GM21786 (cell line): ENCODE data around the gene GAGE10.

Source experiments
- ATAC-seq: cut with Tn5 transposase; IDR thresholded peaks from one replicate; pipeline ENCODE4 v1.9.1; 2021; ENCODE audit not compliant: unreplicated experiment

Gene GAGE10, protein sequence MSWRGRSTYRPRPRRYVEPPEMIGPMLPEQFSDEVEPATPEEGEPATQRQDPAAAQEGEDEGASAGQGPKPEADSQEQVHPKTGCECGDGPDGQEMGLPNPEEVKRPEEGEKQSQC

DNA sequence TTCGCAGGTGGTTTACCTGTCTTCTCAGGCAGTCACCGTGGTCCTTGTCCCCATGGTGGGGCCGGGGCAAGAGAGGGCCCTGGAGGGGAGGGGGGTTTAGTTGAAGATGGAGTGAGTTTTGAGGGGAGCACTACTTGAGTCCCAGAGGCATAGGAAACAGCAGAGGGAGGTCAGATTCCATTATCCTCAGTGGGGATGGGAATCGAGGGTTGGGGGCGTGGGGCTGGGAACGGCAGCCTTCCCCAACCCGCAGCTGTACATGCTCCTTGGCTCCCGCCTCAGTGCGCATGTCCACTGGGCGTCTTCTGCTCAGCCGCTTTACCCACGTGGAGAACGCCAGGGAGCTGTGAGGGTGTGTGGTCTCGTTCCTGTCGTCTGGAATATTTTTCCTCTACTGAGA lies at the start of gene GAGE10:
Gene GAGE10 (plus strand): TSS at position 301 of the 400 bp plus-strand sequence. CDS start 1,214 bp downstream, outside the sequence.
- no peak for ATAC-seq

DNA sequence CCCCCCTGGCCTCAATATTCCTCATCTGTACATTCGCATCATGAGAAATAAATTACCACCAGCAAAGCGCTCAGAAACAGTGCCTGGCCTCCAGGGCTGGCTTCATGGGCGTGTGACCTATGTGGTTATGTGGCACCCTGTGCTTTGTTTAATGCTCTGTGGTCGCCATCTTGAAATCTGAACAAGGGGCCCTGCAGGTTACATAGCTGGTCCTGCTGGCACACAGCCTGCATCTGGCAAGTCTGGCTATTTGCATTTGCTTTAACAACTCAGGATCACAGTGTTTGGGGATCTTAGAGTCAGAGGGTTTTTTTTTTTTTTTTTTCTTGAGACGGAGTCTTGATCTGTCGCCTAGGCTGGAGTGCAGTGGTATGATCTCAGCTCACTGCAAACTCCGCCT lies 48.8 kb upstream of the GAGE10 start:
- ATAC-seq = no peak

DNA sequence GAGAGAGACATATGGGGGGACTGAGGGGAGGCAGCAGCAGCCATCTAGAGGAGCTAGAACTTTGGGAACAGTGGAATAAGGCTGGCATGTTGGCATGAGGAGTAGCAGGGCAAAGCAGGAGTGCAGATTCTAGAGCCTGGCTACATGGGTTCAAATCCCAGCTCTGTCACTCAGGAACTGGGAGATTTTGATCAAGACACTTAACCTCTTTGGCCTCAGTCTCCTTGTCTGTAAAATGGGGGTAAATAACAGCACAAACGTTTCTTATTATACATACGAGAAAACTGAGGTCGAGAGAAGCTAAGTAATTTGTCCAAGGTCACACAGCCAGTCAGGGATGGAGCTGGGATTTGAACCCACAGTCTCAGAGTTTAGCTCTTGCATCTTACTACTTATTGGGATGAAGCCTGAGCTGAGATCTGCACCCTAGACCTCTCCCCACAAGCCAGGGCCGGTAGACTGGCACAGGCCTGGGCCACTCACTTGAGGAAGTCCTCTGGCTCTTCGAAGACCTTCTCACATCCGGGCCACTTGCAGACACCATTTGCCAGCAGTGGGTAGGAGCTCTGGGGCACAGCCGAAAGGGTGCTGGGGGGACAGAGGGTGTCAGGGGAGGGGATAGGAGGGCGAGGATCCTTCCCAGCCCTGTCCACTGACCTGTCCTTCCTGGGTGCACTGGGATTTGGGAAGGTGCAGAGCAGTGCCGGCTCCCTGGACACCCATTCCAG lies 47.0 kb upstream of the GAGE10 start:
- ATAC-seq = no peak

DNA sequence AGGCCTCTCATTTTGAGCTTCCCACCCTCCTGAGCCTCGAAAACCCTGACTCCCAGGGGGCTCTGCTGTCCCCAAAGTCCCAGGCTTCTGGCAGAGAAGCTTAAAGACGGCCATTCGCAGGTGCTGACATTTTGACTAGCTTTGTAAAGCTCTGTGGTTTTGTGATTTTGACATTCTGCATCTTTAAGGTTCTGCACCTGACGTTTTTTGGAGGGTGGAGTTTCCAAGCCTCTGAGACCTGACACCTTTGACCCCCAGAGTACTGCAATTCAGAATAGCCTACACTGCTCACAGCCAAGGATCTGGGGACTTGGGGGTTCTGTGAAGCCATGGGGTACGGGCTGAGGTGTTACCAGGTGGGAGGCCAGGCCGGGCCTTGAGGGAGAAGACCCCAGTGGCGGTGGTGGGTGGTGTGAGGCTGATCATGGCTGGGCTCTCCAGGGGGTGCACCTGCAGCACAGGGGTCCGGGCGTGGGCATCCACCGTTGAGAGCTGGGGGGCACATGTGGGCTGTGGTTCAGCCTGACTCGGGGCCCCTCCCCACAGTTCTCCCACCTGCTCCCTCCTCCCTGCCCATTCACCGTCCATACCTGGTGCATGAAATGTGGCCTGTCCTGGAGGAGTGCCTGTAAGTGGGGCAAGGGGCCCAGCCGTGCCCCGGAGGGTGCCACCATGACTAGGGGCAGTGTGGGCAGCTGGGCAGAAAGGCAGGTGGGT lies 46.2 kb upstream of the GAGE10 start:
- ATAC-seq = no peak

DNA sequence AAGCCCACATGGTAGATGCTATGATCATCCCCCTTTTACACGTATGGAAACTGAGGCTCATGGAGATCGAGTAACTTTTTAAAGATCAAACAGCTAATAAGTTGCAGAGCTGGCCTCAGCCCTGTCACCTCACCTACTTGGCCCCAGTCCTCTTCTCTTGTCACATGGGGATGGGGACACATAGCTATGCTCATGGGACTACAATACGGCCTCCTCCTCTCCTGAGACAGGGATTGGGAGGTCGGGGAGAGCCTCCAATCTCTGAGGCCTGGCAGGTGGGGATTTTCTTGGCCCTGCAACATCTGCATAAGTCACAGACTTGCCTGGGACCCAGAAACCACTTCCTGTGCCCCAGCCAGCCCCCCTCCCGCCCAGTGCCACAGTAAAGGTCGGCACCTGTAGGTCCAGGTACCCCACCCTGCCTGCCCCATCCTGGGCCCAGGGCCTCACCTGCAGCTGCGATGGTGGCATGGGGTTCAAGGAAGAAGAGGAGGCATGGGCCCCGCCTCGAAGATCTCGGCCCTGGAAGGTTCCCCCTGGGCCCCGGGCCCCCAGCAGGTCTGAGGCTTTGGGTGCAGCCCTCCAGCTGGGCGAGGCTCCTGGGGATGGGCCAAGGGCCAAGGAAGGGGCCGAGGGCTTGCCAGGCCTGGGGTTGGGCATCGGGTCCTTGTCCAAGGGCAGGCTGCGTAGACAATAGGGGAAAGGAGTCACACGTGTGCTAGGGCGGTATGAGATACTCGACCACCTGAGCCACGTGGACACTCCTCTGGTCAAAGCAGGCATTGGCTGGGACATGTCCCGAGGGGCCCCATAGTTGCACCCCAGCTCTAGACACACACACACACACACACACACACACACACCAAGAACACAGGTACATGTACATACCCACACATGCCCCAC lies 45.3 kb upstream of the GAGE10 start:
- no peak for ATAC-seq

DNA sequence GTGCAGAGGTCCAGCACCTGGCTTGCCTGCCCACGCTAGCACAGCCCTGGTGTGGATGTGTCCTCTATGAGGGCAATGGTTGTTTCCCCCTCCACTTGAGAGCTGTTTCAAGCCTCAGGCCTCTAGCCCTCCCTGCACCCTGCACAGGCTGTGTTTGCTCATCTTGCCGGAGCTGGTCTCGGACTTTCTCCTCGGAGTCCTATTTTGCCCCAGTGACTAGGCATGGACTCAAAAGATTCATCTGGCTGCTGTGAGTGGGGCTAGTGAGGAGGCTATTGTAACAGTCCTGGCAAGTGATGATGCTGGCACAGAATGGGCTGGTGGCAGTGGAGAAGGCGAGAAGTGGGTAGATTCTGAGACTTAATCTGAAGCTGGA lies 44.7 kb upstream of the GAGE10 start:
- no peak for ATAC-seq

DNA sequence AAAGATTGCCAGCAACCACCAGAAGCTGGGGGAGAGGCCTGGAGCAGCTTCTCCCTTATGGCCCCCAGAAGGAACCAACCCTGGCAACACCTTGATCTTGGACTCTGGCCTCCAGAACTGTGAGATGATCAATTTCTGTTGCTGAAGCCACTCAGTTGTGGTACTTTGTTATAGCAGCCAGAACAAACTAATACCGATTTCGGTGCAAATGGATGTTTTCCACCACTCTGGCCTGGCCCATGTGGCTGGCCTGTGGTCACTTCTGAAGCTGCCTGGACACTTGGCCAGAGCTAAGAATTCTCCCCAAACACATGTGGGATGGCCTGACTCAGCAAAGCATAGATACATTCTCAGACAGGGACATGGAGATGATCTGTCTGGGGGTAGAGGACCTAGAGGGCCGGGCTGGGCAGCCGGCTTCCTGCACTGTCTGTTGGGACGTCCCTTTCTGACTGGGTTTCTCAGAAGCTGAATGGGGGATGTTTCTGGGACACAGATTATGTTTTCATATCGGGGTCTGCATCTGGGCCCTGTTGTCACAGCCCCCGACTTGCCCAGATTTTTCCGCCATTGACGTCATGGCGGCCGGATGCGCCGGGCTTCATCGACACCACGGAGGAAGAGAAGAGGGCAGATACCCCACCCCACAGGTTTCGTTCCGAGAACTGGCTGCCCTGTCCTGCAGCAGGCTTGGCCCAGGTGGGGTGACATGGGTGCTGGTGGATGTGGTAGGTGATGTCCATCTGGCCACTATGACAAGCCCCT lies 43.0 kb upstream of the GAGE10 start:
- no peak for ATAC-seq

DNA sequence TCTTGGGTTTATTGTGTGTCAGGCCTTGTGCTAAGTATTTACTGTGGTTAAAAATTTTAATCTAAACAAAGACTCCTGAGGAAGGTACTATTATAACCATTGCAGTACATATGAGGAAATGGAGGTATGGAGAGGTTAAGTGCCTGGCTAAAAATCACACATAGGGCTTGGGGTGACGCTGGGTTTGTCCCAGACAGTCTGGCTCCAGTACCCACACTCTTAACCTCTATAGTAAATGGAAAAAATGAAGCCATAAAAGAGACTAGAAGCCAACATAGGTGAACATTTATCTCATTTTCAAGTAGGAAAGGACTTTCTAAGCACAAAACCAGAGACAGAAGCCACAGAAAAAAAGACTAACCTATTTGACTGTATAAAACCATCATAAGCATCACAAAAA lies 40.8 kb upstream of the GAGE10 start:
- no peak for ATAC-seq

DNA sequence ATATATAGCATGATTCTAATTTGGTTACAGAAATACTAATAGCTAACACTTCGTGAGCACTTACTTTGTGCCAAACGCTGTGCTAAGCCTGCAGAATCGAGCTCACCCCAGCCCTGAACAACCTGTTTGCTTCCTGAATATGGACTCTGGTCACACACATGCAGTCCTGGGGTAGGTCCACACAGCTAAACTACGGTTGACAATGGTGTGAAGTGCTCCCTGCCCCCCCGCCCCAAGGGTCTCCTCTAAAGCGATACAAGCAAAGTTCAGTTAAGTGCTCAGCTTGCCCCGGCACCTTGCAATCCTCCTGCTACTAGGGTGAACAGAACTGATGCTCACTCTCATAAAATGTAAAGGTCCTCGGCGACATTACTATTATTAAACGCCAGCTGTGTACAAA lies 39.8 kb upstream of the GAGE10 start:
- ATAC-seq = no peak

DNA sequence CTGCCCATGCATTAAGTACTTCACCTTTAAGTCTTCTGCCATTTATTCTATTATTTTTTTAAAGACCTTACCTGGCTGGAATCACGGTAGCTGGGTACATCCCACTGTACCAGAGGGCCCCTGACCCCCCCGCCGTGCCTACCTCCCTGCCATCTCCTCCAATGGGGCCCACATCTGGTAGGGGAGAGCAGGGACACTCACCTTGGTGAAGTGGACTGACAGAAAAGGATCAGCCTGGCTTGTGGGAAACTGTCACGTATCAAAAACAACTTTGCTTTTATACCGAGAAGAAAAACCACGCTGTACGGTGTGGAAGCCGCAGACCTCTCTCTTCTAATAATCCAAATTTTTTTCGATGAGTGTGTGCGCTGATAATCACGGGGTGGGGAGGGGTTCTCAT lies 39.0 kb upstream of the GAGE10 start, which contains the start of gene FOXP3:
Gene FOXP3 (minus strand): TSS at position 251 of the 400 bp plus-strand sequence. CDS start 6,205 bp downstream, outside the sequence.
- ATAC-seq = no peak

DNA sequence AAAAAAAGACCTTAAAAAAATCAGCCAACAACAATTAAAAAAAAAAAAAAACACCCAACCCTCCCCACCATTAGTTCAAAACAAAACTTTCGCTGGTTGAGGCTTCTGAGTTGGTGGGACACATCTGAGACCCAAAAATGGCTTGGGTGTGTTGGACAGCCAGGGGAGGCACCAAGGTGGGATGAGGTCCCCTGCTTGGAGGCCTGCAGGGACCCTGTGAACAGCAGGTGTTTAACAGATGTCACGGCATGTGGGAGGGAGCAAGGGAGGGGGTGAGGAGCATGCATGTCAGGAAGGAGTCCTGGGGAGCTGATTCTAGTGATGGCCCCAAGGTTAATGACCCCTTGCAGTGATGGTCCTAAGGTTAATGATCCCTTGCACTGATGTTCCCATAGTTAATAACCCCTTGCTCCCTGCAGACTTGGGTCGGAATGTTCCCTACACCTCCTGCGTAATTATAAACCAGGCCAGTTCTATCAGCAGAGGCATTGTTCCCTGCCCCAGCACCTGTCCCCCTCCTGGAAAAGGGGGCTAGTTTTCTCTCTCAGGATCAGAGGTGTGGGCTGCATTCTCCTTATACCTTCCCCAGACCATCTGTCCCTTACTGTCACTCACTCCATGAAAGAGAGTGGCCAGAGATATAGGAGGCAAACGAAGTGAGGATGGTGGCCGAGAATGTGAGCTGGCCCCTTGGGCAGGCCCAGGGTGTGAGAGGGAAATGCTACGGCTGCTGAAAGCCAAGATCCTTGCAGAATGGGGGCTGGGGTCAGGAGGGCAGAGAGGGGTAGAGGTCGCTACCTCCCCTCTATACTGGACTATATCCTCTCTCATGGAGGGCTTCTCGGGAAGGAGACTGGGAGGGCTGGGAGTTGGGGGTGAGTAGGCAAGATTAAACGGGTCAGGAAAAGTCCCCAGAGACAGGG lies 36.7 kb upstream of the GAGE10 start:
- no peak for ATAC-seq

DNA sequence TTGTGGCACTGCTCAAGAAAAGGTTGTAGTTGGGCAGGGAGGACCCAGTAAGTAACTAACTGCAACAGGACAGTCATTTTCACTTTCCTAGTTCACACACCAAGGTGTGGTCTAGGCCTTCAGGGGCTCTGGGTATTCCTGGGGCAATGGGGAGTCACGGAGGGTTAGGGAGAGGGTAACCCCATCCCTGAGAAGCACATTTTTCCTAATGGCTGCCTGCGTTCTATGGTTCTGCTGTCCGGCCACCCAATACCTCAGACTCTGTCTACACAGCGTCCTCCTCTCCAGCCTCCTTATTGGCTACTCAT lies 34.8 kb upstream of the GAGE10 start:
- ATAC-seq = no peak

DNA sequence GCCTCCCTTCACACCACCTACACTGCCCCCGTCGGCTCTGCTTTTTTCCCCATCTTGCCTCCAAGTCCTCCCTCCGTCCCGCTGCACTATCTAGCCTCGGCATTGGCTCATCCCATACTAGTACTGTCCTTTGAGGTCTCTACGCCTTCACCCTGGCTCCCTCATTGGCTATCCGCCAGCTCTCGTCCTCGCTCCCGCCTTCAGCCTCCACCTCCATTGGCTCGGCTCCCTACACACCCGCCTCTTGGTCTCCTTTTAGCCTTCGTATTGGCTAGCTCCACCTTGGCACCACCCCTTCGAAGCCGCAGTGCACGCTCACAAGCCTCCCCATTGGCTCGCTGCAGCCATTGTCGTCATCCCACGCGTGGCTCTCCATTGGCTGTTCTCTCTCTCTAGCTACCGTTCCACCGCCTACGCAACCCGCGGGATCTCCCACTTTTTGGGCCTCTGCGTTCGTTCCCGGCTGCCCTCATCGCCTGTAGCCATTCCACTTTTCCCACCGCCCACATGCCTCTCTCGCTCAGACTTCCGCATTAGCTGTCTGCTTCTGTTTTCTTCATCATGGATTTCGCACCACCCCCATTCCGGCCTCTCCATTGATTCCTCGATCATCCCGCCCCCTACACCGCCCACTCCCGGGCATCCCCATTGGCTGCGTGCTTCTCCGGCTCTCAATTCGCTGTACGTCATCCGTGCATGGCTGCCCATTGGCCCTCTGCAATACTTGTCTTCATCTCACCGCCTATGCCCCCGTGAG lies 34.3 kb upstream of the GAGE10 start:
- ATAC-seq = peak; percentile 83

DNA sequence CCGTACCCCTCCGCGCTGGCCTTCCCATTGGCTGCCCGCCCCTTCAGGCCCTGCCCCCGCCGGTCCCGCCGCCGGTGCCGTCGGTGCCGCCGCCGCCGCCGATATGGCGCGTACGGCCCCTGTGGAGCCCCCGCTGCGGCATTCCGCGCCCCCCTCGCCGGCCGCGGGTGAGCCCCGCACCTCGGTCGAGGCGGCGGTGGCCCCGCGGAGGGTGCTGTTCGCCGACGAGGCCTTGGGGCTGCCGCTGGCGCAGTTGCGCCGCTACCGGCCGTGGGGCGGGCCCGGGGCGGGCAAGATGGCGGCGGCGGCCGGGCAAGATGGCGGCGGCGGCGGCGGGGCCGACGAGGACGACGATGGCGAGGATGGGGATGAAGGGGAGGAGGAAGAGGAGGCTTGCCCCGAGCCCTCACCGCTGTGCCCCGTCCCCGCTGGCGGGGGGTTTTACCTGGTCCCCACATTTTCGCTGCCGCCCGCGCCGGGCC lies 33.6 kb upstream of the GAGE10 start, which contains the start of gene PPP1R3F:
Gene PPP1R3F (plus strand): TSS at position 27 of the 482 bp plus-strand sequence. CDS start 77 bp downstream, at position 104.
- ATAC-seq = peak; percentile 13

DNA sequence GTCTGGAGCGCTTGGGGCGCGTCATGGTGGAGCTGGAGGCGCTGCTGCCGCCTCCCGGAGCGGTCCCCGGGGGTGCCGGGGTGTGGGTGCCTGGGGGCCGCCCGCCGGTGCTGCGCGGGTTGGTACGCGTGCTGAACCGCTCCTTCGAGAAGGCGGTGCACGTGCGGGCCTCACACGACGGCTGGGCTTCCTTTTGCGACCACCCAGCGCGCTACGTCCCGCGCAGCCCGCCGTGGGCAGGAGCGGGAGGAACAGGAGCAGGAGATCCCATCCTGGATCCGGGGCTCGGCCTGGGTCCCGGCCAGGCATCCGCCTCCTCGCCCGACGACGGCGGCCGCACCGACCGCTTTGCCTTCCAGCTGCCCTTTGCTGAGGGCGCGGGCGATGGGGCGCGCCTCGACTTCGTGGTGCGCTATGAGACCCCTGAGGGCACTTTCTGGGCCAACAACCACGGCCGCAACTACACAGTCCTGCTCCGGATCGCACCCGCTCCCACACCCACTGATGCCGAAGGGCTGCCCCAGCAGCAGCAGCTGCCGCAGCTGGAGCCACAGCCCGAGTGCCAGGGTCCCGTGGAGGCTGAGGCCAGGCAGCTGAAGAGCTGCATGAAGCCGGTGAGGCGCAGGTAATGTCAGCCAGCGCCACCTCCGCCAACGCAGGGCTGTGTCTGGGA lies 33.1 kb upstream of the GAGE10 start:
- no peak for ATAC-seq

DNA sequence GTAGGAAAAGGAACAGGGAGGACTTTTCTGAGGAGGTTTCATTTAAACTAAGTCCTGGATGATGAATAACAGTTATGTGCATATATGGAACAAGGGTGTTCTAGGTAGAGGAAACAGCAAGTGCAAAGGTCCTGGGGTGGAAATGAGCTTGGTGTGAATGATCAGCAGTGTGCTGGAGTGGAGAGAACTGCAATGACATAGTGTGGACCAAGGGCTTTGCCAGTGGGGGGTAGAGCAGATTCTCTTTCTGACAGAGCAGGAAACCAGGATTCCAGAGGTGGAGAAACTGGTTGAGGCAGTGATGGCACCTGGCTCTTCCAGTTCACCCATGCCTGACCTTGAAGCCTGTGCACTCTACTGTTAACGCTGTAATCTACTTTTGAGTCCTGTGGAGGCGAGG lies 32.1 kb upstream of the GAGE10 start:
- ATAC-seq = no peak

DNA sequence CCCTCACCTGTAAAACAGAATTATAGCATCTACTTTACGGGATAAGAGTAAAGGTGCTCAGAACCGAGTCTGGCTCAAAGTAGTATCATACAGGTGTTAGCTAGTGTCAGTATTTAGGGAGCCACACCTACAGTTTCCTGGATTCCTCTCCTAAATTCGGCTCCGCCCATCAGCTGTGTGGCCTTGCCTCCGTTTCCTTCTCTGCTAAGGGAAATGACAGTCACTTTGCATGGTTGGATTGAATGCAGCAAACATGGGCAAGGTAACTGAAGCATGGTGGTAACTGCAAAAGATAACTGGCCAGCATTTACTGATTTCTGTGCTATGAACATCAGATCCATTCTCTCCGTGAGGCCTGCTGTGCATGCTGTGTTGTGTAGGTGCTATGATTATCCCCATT lies 31.0 kb upstream of the GAGE10 start:
- no peak for ATAC-seq

DNA sequence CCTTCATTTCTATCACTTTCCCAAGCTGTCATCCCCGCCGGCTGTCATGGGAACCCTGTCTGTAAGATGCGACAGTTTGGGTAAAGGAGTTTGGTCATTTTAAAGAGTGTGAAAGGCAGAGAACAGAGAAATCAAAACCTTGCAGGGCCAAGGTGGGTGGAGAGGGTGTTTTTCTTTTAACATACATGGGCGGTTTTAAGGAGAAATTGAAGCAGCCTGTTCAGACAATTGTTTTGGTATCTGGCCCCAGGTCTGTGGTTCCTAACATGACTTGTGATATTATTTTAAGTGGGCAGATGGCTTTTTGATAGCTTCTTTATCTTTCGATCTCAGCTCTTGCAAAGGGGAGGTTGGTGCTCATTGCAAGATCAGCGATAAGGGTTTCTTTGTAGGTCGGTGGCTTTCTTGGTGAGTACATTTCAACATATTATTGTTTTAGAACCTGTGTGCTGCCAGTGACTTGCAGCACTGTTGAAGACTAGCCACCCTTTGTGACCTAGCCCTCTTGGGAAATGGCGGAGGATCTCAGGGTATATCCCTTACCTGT lies 30.2 kb upstream of the GAGE10 start:
- no peak for ATAC-seq
